ENCODE results near the gene ADD2.

DNA sequence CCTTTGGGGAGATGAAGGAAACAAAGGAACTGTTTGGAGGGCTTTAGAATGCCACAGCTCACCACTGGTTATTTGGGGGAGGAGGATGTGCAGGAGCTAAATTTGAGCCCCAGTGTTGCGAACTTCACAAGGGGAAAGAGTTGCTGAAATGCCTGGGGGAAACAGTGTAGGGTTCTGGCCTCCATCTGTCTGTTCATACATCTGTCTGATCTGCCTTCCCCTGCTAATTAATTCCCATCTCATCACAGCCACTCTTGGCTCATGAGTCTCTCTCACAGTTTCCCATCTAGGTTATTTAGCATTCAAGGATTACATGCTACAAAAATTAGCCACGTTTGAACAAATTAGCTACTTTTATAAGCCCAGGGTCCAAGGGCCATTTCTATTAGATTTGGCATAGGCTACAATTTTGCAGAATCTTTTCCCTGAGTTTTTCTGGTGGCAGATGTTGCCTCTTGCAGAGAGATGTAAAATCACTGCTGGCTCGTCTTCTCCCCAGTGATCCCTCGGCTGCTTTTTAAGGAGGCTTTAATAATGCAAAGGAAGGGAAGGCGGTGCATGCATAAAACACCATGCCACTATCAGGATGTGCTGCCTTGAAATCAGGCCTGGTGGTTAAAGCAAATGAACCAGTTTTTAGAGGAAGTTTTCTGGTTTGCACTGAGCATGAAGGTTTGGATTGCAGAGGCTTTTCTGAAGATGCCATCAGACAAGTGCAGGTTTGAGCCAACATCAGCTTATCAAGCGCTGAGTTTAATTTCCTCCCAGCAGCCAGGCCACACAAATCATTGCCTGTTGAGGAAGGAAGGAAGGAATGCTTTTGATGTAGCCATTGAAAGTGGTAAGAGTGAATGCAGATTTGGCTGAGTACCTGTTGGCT, 35.0 kb downstream of the ADD2 start:
- TF ChIP-seq POLR2A (IDR thresholded peaks at IDR 0.05; ENCODE audit: low read length): no peak
- TF ChIP-seq GATA1 (IDR thresholded peaks at IDR 0.05; ENCODE audit: low read depth, low read length): no peak

All from erythroblast (primary cell).